Glutamatergic neuron (in vitro differentiated cells): Measurements from ENCODE around the gene TWF2. TPM values are rescaled to one million over a fixed set of nuclear protein-coding genes. Genes with fewer than 3 reads are reported as not detected.
A peak's percentile ranks its signal among the peaks of the same experiment; 100 is the strongest.

ENCODE experiments used
- DNase-seq: peaks from one replicate; pipeline ENCODE4 v3.0.0; 2022
- H3K27ac Mint-ChIP-seq: one replicate; pipeline ENCODE4 v1.8.0; 2020; ENCODE audit warnings: mild to moderate bottlenecking, mixed read lengths, inconsistent platforms; ENCODE audit not compliant: unreplicated experiment
- H3K27me3 Mint-ChIP-seq: one replicate; pipeline ENCODE4 v1.8.0; 2020; ENCODE audit warnings: mild to moderate bottlenecking, moderate library complexity, mixed read lengths, inconsistent platforms; ENCODE audit not compliant: unreplicated experiment
- H3K36me3 Mint-ChIP-seq: one replicate; pipeline ENCODE4 v1.8.0; 2020; ENCODE audit warnings: mild to moderate bottlenecking, mixed read lengths, inconsistent platforms; ENCODE audit not compliant: unreplicated experiment
- H3K4me1 Mint-ChIP-seq: one replicate; pipeline ENCODE4 v1.8.0; 2020; ENCODE audit warnings: mild to moderate bottlenecking, low read depth, mixed read lengths, inconsistent platforms; ENCODE audit not compliant: unreplicated experiment
- H3K4me3 Mint-ChIP-seq: one replicate; pipeline ENCODE4 v1.8.0; 2020; ENCODE audit warnings: mild to moderate bottlenecking, mixed read lengths, inconsistent platforms; ENCODE audit not compliant: unreplicated experiment
- H3K9me3 Mint-ChIP-seq: one replicate; pipeline ENCODE4 v1.8.0; 2020; ENCODE audit warnings: mild to moderate bottlenecking, moderate library complexity, mixed read lengths, inconsistent platforms; ENCODE audit not compliant: unreplicated experiment
- CTCF ChIP-seq: fragments of 200-600 bp; sonication (generic); IDR thresholded peaks from one replicate; pipeline ENCODE4 v1.5.0; 2021; ENCODE audit not compliant: partially characterized antibody, unreplicated experiment
- total RNA-seq: library from RNA; stranded (reverse); fragmentation: NEBNext Ultra II Directional; extraction: Animal tissue kit (Norgen Biotek cat#: 25700); gene quantifications from one replicate; pipeline ENCODE4 v1.2.1, GENCODE V29; 2021; ENCODE audit not compliant: unreplicated experiment

The TWF2 gene
- total RNA-seq, 1 donor from 2014 or later = 45.5 TPM

GRCh38 chr3:52238193-52238760 lies 681 bp downstream of the TWF2 start:
- Mint-ChIP-seq H3K36me3 (no peaks in the 10 kb centered on the region), H3K27ac (peak overlapping the region; percentile 87), H3K4me1 (peaks cover 20% of the 10 kb centered on the region), H3K4me3 (peak overlapping the region; percentile 98), H3K27me3 (peaks cover 18% of the 10 kb centered on the region), H3K9me3 (peaks cover 23% of the 10 kb centered on the region)
- TF ChIP-seq CTCF = peak; percentile 12
- DNase-seq = no peak

GRCh38 chr3:52237657-52238172 lies 1.2 kb downstream of the TWF2 start:
- no peak for DNase-seq
- H3K4me1 Mint-ChIP-seq = peaks cover 20% of the 10 kb centered on the region
- peaks cover 18% of the 10 kb centered on the region for H3K27me3 Mint-ChIP-seq
- H3K27ac Mint-ChIP-seq = peak overlapping the region; percentile 87
- H3K36me3 Mint-ChIP-seq = no peaks in the 10 kb centered on the region
- H3K4me3 Mint-ChIP-seq = peak overlapping the region; percentile 98
- TF ChIP-seq CTCF = peak; percentile 18
- H3K9me3 Mint-ChIP-seq = peaks cover 21% of the 10 kb centered on the region

GRCh38 chr3:52237006-52237656 lies 1.8 kb downstream of the TWF2 start:
- Mint-ChIP-seq H3K4me1 (peaks cover 23% of the 10 kb centered on the region), H3K4me3 (peak overlapping the region; percentile 98), H3K9me3 (peaks cover 21% of the 10 kb centered on the region), H3K36me3 (no peaks in the 10 kb centered on the region), H3K27me3 (peaks cover 20% of the 10 kb centered on the region), H3K27ac (no peak overlapping the region)
- no peak for TF ChIP-seq CTCF
- no peak for DNase-seq

GRCh38 chr3:52236424-52236886 lies 2.5 kb downstream of the TWF2 start:
- Mint-ChIP-seq H3K4me3 (no peak overlapping the region), H3K27ac (no peak overlapping the region), H3K9me3 (peaks cover 21% of the 10 kb centered on the region), H3K36me3 (no peaks in the 10 kb centered on the region), H3K4me1 (peaks cover 27% of the 10 kb centered on the region), H3K27me3 (peaks cover 22% of the 10 kb centered on the region)
- DNase-seq = no peak
- peak; percentile 19 for TF ChIP-seq CTCF
